ENCODE results near the gene LAMP5. TPM values are rescaled to one million over a fixed set of nuclear protein-coding genes. Genes with fewer than 3 reads are reported as not detected.

The LAMP5 gene
- total and polyA plus RNA-seq, 7 experiments from 2014 or later = 0.37 to 1.3 TPM; not detected in 5

DNA sequence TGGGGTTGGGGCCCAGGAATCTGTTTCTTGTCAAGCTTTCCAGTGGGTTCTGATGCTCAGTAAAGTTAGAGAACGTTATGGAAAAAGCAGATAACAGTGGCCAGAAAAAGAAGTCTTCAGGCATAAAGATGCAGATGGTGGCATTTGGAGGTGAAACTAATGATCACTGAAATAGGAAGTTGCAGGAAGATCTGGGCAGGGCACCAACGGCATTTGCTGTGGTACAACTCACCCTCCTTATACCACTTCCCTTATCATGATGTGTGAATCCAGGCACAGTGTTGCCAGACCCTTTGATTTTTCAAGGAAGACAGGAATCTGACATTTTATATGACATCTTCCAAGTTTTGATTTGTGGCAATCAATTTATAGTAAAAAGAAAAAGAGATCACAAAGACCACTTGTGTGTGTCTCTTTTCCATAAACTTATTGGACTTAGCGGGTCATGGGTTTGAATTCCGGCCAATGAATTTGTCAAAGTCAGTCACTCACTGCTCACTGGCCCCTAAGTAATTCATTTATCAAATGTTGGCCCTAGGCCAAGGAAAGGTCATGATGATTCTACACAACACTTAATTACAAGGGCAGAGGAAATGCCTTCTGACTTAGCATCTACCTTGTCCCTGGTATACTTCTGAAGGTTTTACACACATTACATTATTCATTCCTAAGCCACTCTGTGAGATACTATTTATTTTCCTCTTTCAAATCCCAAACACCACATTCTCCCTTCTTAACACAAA, 37.6 kb downstream of the LAMP5 start:
- DNase-seq (no peak), ATAC-seq (peak; percentile 45)
- no peaks in the 10 kb centered on the region for H3K36me3 Mint-ChIP-seq
- intact Hi-C loops (cut with micrococcal nuclease) = no loop called here
- Histone ChIP-seq H3K4me1 (ENCODE audit: control insufficient read depth in 2 of 2, insufficient read depth in 2 of 2, low read length in 2 of 2) (no peaks in the 10 kb centered on the region), H3K4me3 (ENCODE audit: low read length) (no peak overlapping the region), H3K9me3 (ENCODE audit: control insufficient read depth in 2 of 3, low read length in 3 of 3) (no peaks in the 10 kb centered on the region), H3K36me3 (ENCODE audit: control insufficient read depth in 2 of 3, insufficient read depth in 3 of 3, low read length in 3 of 3) (no peaks in the 10 kb centered on the region), H3K27ac (ENCODE audit: low read depth, low read length) (no peak overlapping the region), H3K27me3 (ENCODE audit: control insufficient read depth in 2 of 2, insufficient read depth in 2 of 2, low read length in 2 of 2) (no peaks in the 10 kb centered on the region)
- H3K9me3 Mint-ChIP-seq = peaks cover 0 to 11% (median 2%) of the 10 kb centered on the region in 11 donors
- ChIA-PET POLR2A (no interaction called here), CTCF (no interaction called here)
- H3K27me3 Mint-ChIP-seq = peaks cover 0 to 3% (median 0%) of the 10 kb centered on the region in 5 donors
- no peak overlapping the region for H3K27ac Mint-ChIP-seq
- H3K4me3 Mint-ChIP-seq = no peak overlapping the region
- no peaks in the 10 kb centered on the region for H3K4me1 Mint-ChIP-seq

DNA sequence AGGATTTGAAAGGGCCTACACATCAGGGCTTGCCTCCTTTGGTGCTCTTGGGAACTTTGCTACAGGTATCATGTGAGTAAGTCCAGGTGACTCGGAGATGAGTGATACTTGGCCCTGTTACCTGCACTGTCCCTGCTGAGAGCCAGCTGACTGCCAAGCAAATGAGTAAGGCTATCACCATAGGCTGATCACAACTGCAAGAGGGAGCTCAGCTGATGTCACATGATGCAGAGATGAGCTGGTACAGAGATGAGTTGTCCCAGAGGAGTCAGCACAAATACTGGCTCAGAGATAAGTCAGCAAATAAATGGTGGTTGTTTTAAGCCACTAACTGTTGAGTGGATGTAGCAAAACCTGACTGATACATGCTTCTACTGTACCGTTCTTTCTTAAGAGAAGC, 41.4 kb downstream of the LAMP5 start:
- ATAC-seq (no peak), DNase-seq (no peak)
- H3K27me3 ChIP-seq (ENCODE audit: control insufficient read depth in 2 of 2, insufficient read depth in 2 of 2, low read length in 2 of 2) = no peaks in the 10 kb centered on the region
- H3K9me3 Mint-ChIP-seq = peaks cover 0 to 12% (median 2%) of the 10 kb centered on the region in 11 donors
- CTCF ChIA-PET = no interaction called here
- no peaks in the 10 kb centered on the region for H3K36me3 Mint-ChIP-seq
- H3K4me3 ChIP-seq (ENCODE audit: low read length) = no peak overlapping the region
- no peak overlapping the region for H3K4me3 Mint-ChIP-seq
- POLR2A ChIA-PET = no interaction called here
- H3K36me3 ChIP-seq (ENCODE audit: control insufficient read depth in 2 of 3, insufficient read depth in 3 of 3, low read length in 3 of 3) = no peaks in the 10 kb centered on the region
- no peak overlapping the region for H3K27ac Mint-ChIP-seq
- peaks cover 0 to 7% (median 0%) of the 10 kb centered on the region in 5 donors for H3K27me3 Mint-ChIP-seq
- H3K4me1 Mint-ChIP-seq = no peaks in the 10 kb centered on the region
- no peak overlapping the region for H3K27ac ChIP-seq (ENCODE audit: low read depth, low read length)
- intact Hi-C loops (cut with micrococcal nuclease) = no loop called here
- no peaks in the 10 kb centered on the region for H3K4me1 ChIP-seq (ENCODE audit: control insufficient read depth in 2 of 2, insufficient read depth in 2 of 2, low read length in 2 of 2)
- H3K9me3 ChIP-seq (ENCODE audit: control insufficient read depth in 2 of 3, low read length in 3 of 3) = no peaks in the 10 kb centered on the region

DNA sequence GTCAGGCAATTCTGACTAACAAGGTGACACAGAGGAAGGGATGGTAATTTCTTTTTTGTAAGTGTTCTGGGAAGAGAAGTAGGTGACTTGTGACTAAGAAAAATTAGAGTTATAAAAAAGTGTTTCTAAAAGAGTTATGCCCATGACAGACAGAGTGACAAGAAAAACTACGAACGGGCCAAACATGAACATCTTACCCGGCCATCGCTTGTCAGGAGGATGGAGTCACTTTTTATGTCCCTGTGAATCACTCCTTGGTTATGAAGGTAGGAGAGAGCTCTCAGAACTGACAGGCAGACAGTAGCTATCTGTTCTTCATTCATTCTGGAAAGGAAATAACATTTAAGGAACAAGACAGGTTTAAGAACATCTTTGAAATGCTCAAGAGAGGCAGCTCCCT, 43.0 kb downstream of the LAMP5 start:
- intact Hi-C loops (cut with micrococcal nuclease) = no loop called here
- H3K27ac Mint-ChIP-seq = no peak overlapping the region
- Histone ChIP-seq H3K9me3 (ENCODE audit: control insufficient read depth in 2 of 3, low read length in 3 of 3) (no peaks in the 10 kb centered on the region), H3K27me3 (ENCODE audit: control insufficient read depth in 2 of 2, insufficient read depth in 2 of 2, low read length in 2 of 2) (no peaks in the 10 kb centered on the region), H3K4me3 (ENCODE audit: low read length) (no peak overlapping the region), H3K36me3 (ENCODE audit: control insufficient read depth in 2 of 3, insufficient read depth in 3 of 3, low read length in 3 of 3) (no peaks in the 10 kb centered on the region), H3K27ac (ENCODE audit: low read depth, low read length) (no peak overlapping the region), H3K4me1 (ENCODE audit: control insufficient read depth in 2 of 2, insufficient read depth in 2 of 2, low read length in 2 of 2) (no peaks in the 10 kb centered on the region)
- H3K9me3 Mint-ChIP-seq = peaks cover 0 to 15% (median 2%) of the 10 kb centered on the region in 11 donors
- CTCF ChIA-PET = no interaction called here
- no peaks in the 10 kb centered on the region for H3K36me3 Mint-ChIP-seq
- H3K27me3 Mint-ChIP-seq = peaks cover 0 to 9% (median 0%) of the 10 kb centered on the region in 5 donors
- no peaks in the 10 kb centered on the region for H3K4me1 Mint-ChIP-seq
- POLR2A ChIA-PET = no interaction called here
- ATAC-seq (no peak), DNase-seq (no peak)
- no peak overlapping the region for H3K4me3 Mint-ChIP-seq

DNA sequence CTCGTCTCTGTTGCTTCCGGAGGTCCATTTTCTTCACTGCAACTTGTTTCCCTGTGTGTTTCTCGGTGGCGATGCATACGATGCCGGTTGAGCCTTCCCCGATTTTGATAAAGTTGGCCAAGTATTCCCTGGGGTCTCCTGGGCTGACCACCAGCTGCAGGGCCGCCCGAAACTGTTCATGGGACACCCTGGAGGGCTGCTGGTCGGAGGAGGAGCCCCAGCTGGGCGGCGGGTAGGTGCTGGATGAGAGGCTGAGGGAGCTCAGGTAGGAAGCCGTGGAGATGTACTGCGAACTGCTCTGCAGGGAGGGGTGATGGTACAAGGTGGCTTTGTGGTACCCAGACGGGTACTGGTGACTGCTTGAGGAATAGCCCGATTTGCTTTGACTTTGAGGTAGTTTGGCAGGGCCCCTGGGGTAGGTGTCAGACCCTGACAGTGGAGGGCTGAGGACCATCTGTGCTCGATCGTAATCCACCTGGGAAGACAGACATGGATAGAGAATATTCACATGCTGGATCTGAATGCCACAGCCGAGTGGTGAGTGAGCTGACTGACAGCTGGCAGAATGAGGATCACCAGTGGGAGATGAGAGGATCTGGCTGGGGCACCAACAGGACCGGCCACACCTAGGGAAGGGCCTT, 51.6 kb downstream of the LAMP5 start:
- Mint-ChIP-seq H3K9me3 (peaks cover 0 to 11% (median 4%) of the 10 kb centered on the region in 11 donors), H3K27me3 (peaks cover 0 to 6% (median 0%) of the 10 kb centered on the region in 5 donors), H3K4me1 (no peaks in the 10 kb centered on the region), H3K27ac (no peak overlapping the region), H3K4me3 (no peak overlapping the region), H3K36me3 (peaks cover 0 to 4% (median 0%) of the 10 kb centered on the region in 5 donors)
- intact Hi-C loops (cut with micrococcal nuclease) = no loop called here
- Histone ChIP-seq H3K4me1 (ENCODE audit: control insufficient read depth in 2 of 2, insufficient read depth in 2 of 2, low read length in 2 of 2) (no peaks in the 10 kb centered on the region), H3K9me3 (ENCODE audit: control insufficient read depth in 2 of 3, low read length in 3 of 3) (no peaks in the 10 kb centered on the region), H3K4me3 (ENCODE audit: low read length) (no peak overlapping the region), H3K27ac (ENCODE audit: low read depth, low read length) (no peak overlapping the region), H3K36me3 (ENCODE audit: control insufficient read depth in 2 of 3, insufficient read depth in 3 of 3, low read length in 3 of 3) (no peaks in the 10 kb centered on the region), H3K27me3 (ENCODE audit: control insufficient read depth in 2 of 2, insufficient read depth in 2 of 2, low read length in 2 of 2) (no peaks in the 10 kb centered on the region)
- ATAC-seq = no peak
- ChIA-PET POLR2A (no interaction called here), CTCF (no interaction called here)
- no peak for DNase-seq

DNA sequence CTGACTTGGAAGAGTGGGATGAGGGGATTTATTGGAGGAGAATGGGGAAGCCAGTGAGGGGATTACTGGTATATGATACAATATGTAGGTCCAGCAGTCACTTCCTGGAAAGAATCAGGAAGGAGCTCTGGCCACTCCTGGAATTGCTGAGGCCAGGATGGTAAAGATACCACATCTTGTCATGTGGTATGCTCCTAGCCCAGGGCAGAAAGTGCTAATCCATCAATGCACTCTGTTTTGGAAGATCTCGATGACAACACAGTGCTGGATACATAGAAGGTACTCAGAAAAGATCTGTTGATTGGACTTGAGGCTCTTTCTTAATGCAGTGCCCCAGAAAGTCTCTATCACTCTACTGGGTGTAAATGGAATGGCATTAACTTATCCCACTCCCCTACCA, 52.6 kb downstream of the LAMP5 start:
- H3K36me3 Mint-ChIP-seq = peaks cover 0 to 4% (median 0%) of the 10 kb centered on the region in 5 donors
- peaks cover 0 to 6% (median 0%) of the 10 kb centered on the region in 5 donors for H3K27me3 Mint-ChIP-seq
- H3K4me1 Mint-ChIP-seq = no peaks in the 10 kb centered on the region
- peaks cover 0 to 11% (median 4%) of the 10 kb centered on the region in 11 donors for H3K9me3 Mint-ChIP-seq
- no peak overlapping the region for H3K4me3 ChIP-seq (ENCODE audit: low read length)
- ChIA-PET CTCF (no interaction called here), POLR2A (no interaction called here)
- H3K27me3 ChIP-seq (ENCODE audit: control insufficient read depth in 2 of 2, insufficient read depth in 2 of 2, low read length in 2 of 2) = no peaks in the 10 kb centered on the region
- no peak overlapping the region for H3K27ac ChIP-seq (ENCODE audit: low read depth, low read length)
- no peaks in the 10 kb centered on the region for H3K36me3 ChIP-seq (ENCODE audit: control insufficient read depth in 2 of 3, insufficient read depth in 3 of 3, low read length in 3 of 3)
- no peak overlapping the region for H3K27ac Mint-ChIP-seq
- no peak for DNase-seq
- no peaks in the 10 kb centered on the region for H3K9me3 ChIP-seq (ENCODE audit: control insufficient read depth in 2 of 3, low read length in 3 of 3)
- H3K4me3 Mint-ChIP-seq = no peak overlapping the region
- intact Hi-C loops (cut with micrococcal nuclease) = no loop called here
- H3K4me1 ChIP-seq (ENCODE audit: control insufficient read depth in 2 of 2, insufficient read depth in 2 of 2, low read length in 2 of 2) = no peaks in the 10 kb centered on the region
- ATAC-seq = no peak

DNA sequence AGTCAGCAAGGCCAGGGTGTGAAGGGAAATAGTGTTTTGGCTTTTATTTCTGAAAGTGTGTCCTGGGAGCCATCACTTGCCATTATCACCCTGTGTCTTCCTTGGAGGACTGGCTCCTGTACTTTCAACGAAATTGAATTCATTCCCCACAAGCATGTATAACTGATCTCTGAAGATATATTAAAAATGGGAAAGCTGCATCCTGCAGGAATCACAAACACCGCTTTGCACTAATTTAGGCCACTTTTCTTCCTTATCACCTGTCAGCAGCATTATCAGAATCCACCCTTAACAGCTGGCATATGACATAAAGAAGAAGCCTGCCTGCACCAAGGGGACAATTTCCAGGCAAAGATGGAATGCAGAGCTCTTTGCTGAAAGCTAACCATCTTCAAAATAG, 56.2 kb downstream of the LAMP5 start:
- no peak overlapping the region for H3K27ac Mint-ChIP-seq
- H3K36me3 Mint-ChIP-seq = peaks cover 0 to 4% (median 0%) of the 10 kb centered on the region in 5 donors
- peaks cover 0 to 10% (median 4%) of the 10 kb centered on the region in 11 donors for H3K9me3 Mint-ChIP-seq
- no peaks in the 10 kb centered on the region for H3K27me3 ChIP-seq (ENCODE audit: control insufficient read depth in 2 of 2, insufficient read depth in 2 of 2, low read length in 2 of 2)
- DNase-seq = no peak
- no peak overlapping the region for H3K4me3 ChIP-seq (ENCODE audit: low read length)
- H3K36me3 ChIP-seq (ENCODE audit: control insufficient read depth in 2 of 3, insufficient read depth in 3 of 3, low read length in 3 of 3) = no peaks in the 10 kb centered on the region
- ATAC-seq = no peak
- peaks cover 0 to 9% (median 4%) of the 10 kb centered on the region in 5 donors for H3K27me3 Mint-ChIP-seq
- ChIA-PET POLR2A (no interaction called here), CTCF (no interaction called here)
- no peaks in the 10 kb centered on the region for H3K9me3 ChIP-seq (ENCODE audit: control insufficient read depth in 2 of 3, low read length in 3 of 3)
- no peak overlapping the region for H3K27ac ChIP-seq (ENCODE audit: low read depth, low read length)
- no peak overlapping the region for H3K4me3 Mint-ChIP-seq
- intact Hi-C loops (cut with micrococcal nuclease) = no loop called here
- no peaks in the 10 kb centered on the region for H3K4me1 ChIP-seq (ENCODE audit: control insufficient read depth in 2 of 2, insufficient read depth in 2 of 2, low read length in 2 of 2)
- H3K4me1 Mint-ChIP-seq = no peaks in the 10 kb centered on the region

DNA sequence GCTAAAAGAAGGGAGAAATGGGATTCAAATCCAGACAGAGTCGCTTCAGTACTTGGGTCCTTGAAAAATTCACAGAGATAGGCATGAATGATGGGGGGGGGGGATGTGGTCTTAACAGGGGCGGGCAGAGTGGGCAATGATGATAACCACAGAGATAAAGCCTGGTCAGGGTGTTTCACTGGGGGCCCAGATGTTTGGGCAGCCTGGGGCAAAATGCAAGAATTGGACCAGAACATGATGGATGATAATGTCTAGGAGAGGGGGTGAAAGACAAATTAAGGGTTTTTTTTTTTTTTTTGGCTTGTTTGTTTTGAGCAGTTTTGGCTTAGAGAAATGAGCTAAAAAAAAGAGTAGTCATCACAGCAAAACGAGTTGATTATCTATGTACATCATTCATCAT, 57.4 kb downstream of the LAMP5 start:
- Mint-ChIP-seq H3K27me3 (peaks cover 0 to 4% (median 4%) of the 10 kb centered on the region in 5 donors), H3K27ac (no peak overlapping the region), H3K4me3 (no peak overlapping the region), H3K9me3 (peaks cover 0 to 8% (median 4%) of the 10 kb centered on the region in 11 donors), H3K36me3 (peaks cover 0 to 4% (median 0%) of the 10 kb centered on the region in 5 donors), H3K4me1 (no peaks in the 10 kb centered on the region)
- H3K4me3 ChIP-seq (ENCODE audit: low read length) = no peak overlapping the region
- no peak overlapping the region for H3K27ac ChIP-seq (ENCODE audit: low read depth, low read length)
- DNase-seq = no peak
- H3K9me3 ChIP-seq (ENCODE audit: control insufficient read depth in 2 of 3, low read length in 3 of 3) = no peaks in the 10 kb centered on the region
- ChIA-PET CTCF (no interaction called here), POLR2A (no interaction called here)
- H3K27me3 ChIP-seq (ENCODE audit: control insufficient read depth in 2 of 2, insufficient read depth in 2 of 2, low read length in 2 of 2) = no peaks in the 10 kb centered on the region
- H3K36me3 ChIP-seq (ENCODE audit: control insufficient read depth in 2 of 3, insufficient read depth in 3 of 3, low read length in 3 of 3) = no peaks in the 10 kb centered on the region
- intact Hi-C loops (cut with micrococcal nuclease) = no loop called here
- no peaks in the 10 kb centered on the region for H3K4me1 ChIP-seq (ENCODE audit: control insufficient read depth in 2 of 2, insufficient read depth in 2 of 2, low read length in 2 of 2)
- no peak for ATAC-seq
